Dermis blood vessel endothelial cell (primary cell): Measurements from ENCODE around the gene RAD51C. TPM values are rescaled to one million over a fixed set of nuclear protein-coding genes. Genes with fewer than 3 reads are reported as not detected.
A peak's percentile ranks its signal among the peaks of the same experiment; 100 is the strongest.
"Not testable (repeated sequence)": the region's sequence is repeated elsewhere in the genome, so short reads cannot be mapped to it uniquely, and the experiment has no call there.

Source experiments
- DNase-seq: peaks from one replicate; pipeline ENCODE4 v3.0.0; 2010
- total RNA-seq: library from RNA; depleted of rRNA; stranded (reverse); fragments of >200 nt; gene quantifications from 2 replicates; pipeline ENCODE4 v1.2.3, GENCODE V29; 2014

Gene RAD51C
- total RNA-seq, 1 donor from 2014 or later: 22.8 TPM

DNA sequence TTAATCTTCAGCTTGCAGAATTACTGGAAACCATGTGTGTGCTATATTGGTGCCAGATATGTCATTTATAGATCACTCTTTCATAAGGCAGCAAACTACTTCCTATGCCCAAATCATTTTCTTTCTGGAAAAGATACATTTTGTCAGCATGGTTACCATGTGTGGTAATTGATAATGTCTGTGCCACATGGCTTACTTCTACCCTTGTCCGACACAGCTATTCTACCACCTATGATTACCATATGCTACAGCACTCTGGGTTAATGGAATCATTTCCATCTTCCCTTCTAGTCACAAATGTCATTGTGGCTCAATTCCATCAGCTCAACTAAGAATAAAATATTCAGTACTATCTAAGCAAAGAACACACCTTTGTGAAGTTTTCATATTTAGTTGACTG lies 55.3 kb downstream of the RAD51C start:
- DNase-seq: no peak

DNA sequence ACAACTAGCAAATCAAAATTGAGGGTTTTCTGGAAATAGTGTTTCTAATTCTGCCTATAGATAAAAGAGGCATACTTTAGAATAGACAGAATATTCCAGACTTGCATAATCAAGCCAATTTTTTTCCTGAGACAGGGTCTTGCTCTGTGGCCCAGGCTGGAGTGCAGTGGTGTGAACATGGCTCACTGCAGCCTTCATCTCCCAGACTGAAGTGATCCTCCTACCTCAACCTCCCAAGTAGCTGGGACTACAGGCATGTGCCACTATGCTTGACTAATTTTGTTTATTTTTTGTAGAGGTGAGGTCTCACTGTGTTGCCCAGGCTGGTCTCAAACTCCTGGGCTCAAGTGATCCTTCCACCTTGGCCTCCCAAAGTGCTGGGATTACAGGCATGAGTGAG lies 57.2 kb downstream of the RAD51C start:
- not testable (repeated sequence) for DNase-seq

DNA sequence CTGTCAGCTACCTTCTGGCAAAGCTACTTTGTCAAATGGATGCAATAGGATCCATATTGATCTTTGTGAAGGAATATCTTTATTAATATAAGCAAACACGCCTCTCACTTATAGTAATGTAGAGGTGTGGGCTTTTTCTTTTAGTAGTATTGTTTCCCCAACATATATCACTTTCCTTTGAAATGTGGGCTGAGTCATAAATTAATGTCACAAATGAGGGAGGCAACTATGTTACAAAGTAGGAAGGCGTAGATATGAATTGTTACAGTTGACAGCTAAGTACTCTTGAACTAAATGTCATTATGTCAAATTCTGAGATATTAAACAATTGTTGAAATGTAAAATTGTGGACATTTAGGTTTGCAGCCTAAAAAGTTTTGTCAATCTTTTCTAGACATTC lies 60.6 kb downstream of the RAD51C start:
- no peak for DNase-seq

DNA sequence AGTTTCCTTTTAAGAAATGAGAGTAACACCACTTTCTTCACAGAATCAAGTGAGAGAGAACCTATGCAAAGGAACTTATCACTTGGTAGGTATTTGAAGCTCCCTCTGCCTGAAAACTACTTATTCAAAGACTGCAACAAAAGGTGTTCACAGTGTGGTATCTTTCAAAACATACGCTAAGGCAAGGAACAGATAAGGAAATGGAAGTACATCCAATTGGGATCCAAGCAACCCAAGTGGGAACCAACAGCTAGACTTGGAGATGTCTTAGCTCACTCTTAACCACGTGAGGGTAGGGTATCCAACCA lies 62.8 kb downstream of the RAD51C start:
- no peak for DNase-seq

DNA sequence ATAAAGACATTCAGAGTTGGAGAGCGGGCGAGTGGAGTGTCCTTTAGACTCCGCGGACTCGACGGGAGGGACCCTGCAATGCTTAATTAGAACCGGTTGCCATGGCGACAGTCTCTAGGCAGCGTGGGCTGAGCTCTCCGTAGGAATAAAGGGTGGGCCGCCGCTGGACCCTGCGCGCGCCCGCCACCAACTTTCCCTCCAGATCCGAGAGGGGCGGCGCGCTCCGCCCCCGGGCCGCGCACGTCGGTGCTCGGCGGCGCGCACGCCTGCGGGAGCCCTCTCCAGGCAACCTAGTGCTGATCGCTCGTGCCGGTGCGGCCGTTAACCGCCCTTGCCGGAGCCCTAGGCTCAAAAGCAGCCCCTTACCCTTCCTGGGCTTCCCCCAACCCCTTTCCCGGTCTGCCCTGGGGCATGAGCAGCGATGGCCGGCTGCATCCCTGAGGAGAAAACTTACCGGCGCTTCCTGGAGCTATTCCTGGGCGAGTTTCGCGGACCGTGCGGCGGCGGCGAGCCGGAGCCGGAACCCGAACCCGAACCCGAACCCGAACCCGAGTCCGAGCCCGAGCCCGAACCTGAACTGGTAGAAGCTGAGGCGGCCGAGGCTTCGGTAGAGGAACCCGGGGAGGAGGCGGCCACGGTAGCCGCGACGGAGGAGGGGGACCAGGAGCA lies 63.3 kb downstream of the RAD51C start, which contains the start of gene PPM1E:
PPM1E (plus strand) TSS at position 278 of the 669 bp plus-strand sequence.
- DNase-seq: peak; percentile 59

DNA sequence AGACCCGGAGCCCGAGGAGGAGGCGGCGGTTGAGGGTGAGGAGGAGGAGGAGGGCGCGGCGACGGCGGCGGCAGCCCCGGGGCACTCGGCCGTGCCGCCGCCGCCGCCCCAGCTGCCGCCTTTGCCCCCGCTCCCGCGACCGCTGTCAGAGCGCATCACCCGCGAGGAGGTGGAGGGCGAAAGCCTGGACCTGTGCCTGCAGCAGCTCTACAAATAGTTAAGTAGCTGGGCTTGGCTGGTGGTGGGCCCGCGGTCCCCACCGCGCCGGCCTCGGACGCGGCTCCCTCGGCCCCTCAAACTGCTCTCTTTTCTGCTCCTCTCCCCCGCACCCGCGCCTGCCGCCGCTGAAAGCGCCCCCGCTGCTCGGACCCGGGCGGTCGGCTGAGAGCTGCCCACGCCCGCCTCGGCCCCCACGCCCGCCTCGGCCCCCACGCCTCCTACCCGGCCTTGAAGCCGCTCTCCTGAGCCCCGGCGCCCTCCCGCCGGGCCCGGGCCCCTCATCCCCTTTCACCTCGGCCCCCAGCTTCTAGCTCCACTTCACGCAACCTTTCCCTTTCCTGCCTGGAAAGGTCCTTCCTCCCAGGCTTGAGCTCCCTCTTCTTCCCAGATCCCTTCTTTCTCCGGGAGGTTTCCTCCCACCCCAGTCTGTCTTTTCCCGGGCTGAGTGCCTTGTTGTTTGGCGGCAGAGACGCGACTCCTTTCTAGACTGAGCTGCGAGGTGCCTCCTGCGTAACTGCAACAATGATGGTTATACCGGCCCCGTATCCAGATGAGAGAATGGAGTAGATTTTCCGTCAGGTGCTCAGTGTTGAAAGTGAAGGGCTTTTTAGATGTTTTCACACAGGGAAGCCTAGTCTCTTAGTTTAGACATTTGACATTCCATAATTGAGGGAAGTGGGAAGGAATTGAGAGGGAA lies 64.1 kb downstream of the RAD51C start:
- peak; percentile 1 for DNase-seq

DNA sequence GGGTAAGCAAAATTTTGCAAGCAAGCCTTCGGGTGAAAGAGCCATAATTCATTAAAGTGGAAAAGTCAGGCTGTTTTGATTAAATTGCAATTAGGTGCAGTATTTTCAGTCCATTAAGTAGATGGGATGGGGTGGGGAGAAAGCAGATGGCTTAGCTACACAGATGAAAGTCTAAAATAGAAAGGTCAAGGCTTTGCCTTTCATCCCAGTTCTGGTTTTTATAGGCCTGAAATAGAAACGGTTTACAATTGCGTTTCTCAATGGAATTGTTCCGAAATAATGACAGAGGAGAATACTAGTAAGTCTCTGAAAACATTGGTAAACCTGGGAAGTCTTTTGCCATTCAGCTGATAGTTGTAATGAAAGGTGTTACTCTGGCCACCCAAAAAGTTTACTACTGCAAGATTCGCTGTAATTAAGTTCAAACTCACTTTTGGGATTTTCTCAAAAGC lies 64.8 kb downstream of the RAD51C start:
- no peak for DNase-seq

DNA sequence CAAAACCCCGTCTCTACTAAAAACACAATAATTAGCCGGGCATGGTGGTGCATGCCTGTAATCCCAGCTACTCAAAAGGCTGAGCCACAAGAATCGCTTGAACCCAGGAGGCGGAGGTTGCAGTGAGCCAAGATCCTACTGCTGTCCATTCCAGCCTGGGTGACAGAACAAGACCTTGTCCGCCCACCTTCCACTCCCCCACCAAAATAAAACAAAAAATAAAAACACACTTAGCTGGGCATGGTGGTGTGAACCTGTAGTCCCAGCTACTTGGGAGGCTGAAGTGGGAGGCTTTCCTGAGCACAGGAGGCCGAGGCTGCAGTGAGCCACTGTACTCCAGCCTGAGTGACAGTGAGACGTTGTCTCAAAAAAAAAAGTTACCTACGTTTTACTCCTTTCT lies 66.5 kb downstream of the RAD51C start:
- no peak for DNase-seq

DNA sequence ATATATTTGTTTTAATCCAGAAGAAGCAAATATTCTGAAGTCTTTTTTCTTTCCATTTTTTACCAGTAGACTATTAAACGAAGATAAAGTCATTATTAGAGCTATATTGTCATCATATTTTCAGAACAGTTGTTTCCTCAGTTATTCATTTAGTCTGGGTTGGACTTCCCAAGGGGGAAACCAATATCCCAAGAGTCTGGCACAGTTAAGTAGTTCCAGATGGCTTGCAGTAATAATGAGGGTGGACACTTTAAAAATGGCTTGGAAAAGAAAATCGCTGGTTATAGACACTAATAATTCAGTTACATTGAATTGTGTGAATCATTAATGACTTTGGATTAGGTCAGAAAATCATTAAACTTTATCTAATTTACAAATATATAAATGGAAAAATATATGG lies 67.1 kb downstream of the RAD51C start:
- no peak for DNase-seq

DNA sequence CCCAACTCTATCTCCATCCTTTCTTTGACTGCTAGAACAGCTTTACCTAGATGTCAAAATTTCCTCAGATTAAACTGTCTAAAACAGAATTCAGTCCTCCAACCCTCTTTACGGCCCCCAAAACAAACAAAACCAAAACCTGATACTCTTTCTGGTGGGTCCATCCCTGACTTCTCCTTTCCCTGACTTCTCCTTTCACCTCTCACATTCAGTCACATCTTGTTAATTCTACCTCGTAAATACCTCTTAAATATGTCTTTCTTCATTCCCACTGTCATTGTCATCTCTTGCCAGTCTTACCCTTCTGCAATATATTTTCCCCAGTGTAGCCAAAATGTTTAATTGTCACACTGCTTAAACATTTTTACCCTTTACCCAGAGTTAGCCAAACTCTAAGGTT lies 67.8 kb downstream of the RAD51C start:
- no peak for DNase-seq

DNA sequence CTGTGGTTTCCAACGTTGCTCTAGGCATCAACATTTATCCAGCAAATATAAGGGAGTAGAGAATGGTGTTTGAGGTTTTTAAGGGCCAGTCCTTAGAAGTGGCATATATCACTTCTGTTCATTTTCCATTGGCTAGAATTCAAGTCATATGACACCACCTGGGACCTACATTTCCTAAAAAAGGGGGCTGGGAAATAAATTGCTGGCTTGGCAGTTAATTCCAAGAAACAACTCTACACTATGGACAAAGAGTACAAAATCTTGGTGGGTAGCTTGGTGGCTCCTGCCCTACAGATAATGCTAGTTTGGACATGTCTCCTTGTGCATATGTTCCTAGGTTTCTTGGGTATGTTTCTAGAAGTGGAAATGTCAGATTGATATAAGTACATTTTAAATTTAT lies 70.9 kb downstream of the RAD51C start:
- DNase-seq: no peak

DNA sequence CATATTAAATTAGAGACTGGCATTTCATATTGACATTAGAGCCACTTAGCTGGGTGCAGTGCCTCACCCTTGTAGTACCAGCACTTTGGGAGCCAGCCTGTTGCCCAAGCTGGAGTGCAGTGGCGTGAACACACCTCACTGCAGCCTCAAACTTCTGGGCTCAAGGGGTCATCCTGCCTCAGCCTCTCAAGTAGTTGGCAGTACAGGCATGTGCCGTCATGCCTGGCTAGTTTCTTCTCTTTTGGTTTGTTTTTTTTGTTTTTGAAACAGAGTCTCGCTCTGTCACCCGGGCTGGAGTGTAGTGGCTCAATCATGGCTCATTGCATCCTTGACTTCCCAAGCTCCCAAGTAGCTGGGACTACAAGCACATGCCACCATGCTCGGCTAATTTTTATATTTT lies 72.0 kb downstream of the RAD51C start:
- DNase-seq: no peak

DNA sequence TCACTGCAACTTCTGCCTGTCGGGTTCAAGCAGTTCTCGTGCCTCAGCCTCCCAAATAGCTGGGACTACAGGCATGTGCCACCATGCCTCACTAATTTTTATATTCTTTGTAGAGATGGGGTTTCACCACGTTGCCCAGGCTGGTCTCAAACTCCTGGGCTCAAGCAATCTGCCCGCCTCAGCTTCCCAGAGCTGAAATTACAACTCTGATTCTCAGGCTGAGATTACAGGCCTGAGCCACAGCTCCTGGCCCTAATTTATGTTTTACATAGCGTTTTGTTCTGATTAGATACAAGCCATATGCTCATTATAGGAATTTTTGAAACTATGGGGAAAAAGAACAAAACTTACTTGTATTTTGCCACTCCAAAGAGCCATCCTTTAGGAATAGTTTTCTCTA lies 86.1 kb downstream of the RAD51C start:
- DNase-seq: not testable (repeated sequence)

DNA sequence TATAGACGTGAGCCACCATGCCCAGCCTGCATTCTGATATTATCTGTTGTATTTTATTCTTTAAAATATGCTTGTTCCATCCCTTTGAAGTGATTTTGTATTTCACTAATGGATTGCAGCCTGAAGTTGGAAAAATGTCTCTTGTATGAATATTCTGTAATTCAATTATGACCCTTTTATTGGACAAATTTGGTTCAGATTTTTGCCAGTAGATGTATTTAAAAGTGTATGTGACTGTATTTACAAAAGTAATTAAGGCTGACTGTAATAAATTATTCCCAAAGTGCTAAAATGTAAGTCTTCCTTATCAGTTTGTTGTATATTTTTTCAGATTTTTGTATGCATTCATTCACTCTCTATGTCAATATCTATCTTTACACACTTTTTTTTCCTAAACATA lies 87.0 kb downstream of the RAD51C start:
- DNase-seq: no peak

DNA sequence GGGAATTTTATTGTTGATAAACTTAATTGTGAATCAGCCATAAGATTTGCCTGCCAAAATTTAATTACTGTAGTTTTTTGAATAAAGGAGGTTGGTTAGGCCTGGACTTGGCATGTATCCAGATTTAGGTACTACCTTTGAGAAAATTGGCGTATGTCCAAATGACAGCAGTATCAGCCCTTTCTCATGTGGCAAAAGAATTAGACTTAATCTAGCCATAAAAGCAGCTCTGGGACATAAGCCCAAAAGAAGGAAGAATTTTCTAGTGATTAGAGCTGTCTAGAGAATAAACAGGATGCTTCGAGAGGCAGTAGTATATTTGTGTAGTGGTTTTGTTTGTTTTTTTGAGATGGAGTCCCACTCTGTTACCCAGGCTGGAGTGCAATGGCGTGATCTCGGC lies 91.0 kb downstream of the RAD51C start:
- peak; percentile 3 for DNase-seq

DNA sequence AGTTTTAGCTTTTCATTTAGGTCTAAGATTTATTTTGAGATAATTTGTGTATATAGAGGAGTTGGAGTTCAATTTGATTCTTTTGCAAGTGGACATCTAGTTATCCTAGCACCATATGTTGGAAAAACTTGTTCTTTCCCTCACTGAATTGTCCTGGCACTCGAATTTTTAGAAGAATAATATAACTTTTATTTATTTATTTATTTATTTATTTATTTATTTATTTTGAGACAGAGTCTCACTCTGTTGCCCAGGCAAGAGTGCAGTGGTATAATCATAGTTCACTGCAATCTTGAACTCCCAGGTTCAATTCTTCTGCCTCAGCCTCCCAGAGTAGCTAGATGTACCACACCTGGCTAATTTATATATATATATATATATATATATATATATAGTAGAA lies 92.7 kb downstream of the RAD51C start:
- DNase-seq: no peak

Other genes with a start within 250 kb of the RAD51C start
- gene HSF5, start 204.2 kb upstream of the RAD51C start, total RNA-seq: 0.05 and 0.17 TPM in 2 replicates
- 53.9 and 57.5 TPM in 2 replicates for gene MTMR4, start 178.0 kb upstream of the RAD51C start, total RNA-seq
- under 0.01 and 0.05 TPM in 2 replicates for gene TEX14, start 557 bp upstream of the RAD51C start, total RNA-seq
- under 0.01 and 0.14 TPM in 2 replicates for gene PPM1E, start 63.3 kb downstream of the RAD51C start, total RNA-seq